Loucy (cell line): ENCODE results near the gene PNMA3.
A peak's percentile ranks its signal among the peaks of the same experiment; 100 is the strongest.

Experiments
- H2AFZ ChIP-seq: fragments of 200-600 bp; sonication (generic); 2 replicates; pipeline ENCODE4 v1.6.0; 2016; ENCODE audit warnings: antibody characterized with exemption, mild to moderate bottlenecking, low read length, moderate library complexity
- H3F3A ChIP-seq: fragments of 200-600 bp; 2 replicates; pipeline ENCODE4 v1.6.0; 2016; ENCODE audit warnings: antibody characterized with exemption, low read depth, mild to moderate bottlenecking
- H3K27me3 ChIP-seq: fragments of 200-600 bp; sonication (generic); 2 replicates; pipeline ENCODE4 v1.6.1; 2014; ENCODE audit warnings: low read length, mild to moderate bottlenecking; ENCODE audit not compliant: insufficient read depth, poor library complexity, severe bottlenecking
- H3K36me3 ChIP-seq: fragments of 200-600 bp; sonication (generic); 2 replicates; pipeline ENCODE4 v1.6.1; 2016; ENCODE audit warnings: low read length; ENCODE audit not compliant: insufficient read depth
- H3K4me1 ChIP-seq: fragments of 200-600 bp; sonication (generic); 2 replicates; pipeline ENCODE4 v1.5.1; 2014; ENCODE audit warnings: low read length, mild to moderate bottlenecking; ENCODE audit not compliant: insufficient read depth, poor library complexity, severe bottlenecking
- H3K4me2 ChIP-seq: fragments of 200-600 bp; sonication (generic); 2 replicates; pipeline ENCODE4 v1.6.0; 2014; ENCODE audit warnings: antibody characterized with exemption, low read length, low read depth, mild to moderate bottlenecking; ENCODE audit not compliant: poor library complexity, severe bottlenecking
- H3K4me3 ChIP-seq: fragments of 200-600 bp; sonication (generic); 2 replicates; pipeline ENCODE4 v1.5.1; 2014; ENCODE audit warnings: low read length, mild to moderate bottlenecking, mixed read lengths; ENCODE audit not compliant: poor library complexity, severe bottlenecking
- H3K79me2 ChIP-seq: fragments of 200-600 bp; sonication (generic); 2 replicates; pipeline ENCODE4 v1.6.1; 2014; ENCODE audit warnings: low read length; ENCODE audit not compliant: insufficient read depth
- H3K9ac ChIP-seq: fragments of 200-600 bp; sonication (generic); 2 replicates; pipeline ENCODE4 v1.6.0; 2014; ENCODE audit warnings: mild to moderate bottlenecking, low read depth, low read length, moderate library complexity; ENCODE audit not compliant: poor library complexity, severe bottlenecking
- H3K9me2 ChIP-seq: fragments of 200-600 bp; sonication (generic); replicated peaks from 2 replicates; pipeline ENCODE4 v1.6.1; 2016; ENCODE audit warnings: low read depth, low read length, mixed read lengths
- H3K9me3 ChIP-seq: fragments of 200-600 bp; sonication (generic); 2 replicates; pipeline ENCODE4 v1.6.1; 2014; ENCODE audit warnings: mild to moderate bottlenecking, antibody characterized with exemption, low read length, low read depth; ENCODE audit not compliant: insufficient read depth
- H4K20me1 ChIP-seq: fragments of 200-600 bp; sonication (generic); 2 replicates; pipeline ENCODE4 v1.6.0; 2014; ENCODE audit warnings: antibody characterized with exemption, low read length, mild to moderate bottlenecking; ENCODE audit not compliant: insufficient read depth, poor library complexity, severe bottlenecking
- EZH2phosphoT487 ChIP-seq: fragments of 200-600 bp; IDR thresholded peaks from 2 replicates; pipeline ENCODE4 v1.6.1; 2018; ENCODE audit warnings: antibody characterized with exemption, mild to moderate bottlenecking, moderate library complexity, borderline replicate concordance
- TF ChIP-seq, protein P1 (sequence below): fragments of 200-600 bp; sonication (generic); conservative IDR thresholded peaks from 2 replicates; pipeline ENCODE4 v1.5.1; 2014; ENCODE audit warnings: mild to moderate bottlenecking, antibody characterized with exemption, low read length

Gene PNMA3

DNA sequence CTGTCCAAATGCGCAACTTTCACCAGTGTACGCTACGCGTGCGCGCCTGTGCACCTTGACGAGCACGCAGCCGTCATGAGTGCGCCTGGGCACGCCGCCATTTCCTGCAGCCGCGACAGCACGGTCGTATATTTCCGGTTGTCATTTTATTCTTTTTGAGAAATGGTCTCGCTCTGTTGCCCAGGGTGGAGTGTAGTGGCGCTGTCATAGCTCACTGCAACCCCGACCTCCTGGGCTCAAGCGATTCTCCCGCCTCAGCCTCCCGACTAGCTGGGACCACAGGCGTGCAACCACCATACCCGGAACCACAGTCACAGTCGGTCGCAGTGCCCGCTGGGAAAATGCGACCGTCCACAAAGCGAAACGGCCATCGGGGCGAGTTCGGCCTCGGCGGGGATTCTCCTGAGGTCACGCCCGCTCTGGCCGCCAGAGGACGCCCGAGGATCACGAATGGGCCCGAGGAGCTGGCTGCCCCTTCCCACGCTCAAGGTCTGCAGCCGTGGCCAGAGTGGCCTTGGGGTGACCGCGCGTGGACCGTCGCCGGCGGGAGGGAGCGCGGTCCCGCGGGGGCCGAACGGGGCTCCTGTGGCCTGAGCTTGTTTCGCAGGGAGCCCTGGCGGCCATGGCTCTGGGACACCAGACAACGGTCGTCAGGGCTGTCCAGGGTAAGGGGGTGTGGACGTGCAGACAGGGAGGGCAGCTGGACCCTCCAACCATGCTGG lies 23.7 kb upstream of the PNMA3 start:
- Histone ChIP-seq H3K9me3 (no peaks in the 10 kb centered on the region), H3K4me3 (peak overlapping the region; percentile 32), H3K4me1 (no peaks in the 10 kb centered on the region), H3K36me3 (no peaks in the 10 kb centered on the region), H2AFZ (peak overlapping the region; percentile 49; the same call in 1 of the 2 replicates), H3F3A (no peaks in the 10 kb centered on the region), H3K4me2 (no peak overlapping the region), H4K20me1 (no peaks in the 10 kb centered on the region), H3K79me2 (no peaks in the 10 kb centered on the region), H3K27me3 (no peaks in the 10 kb centered on the region), H3K9ac (no peak overlapping the region), H3K9me2 (no peaks in the 10 kb centered on the region)
- no peak for TF ChIP-seq EZH2phosphoT487
- TF ChIP-seq, protein P1, sequence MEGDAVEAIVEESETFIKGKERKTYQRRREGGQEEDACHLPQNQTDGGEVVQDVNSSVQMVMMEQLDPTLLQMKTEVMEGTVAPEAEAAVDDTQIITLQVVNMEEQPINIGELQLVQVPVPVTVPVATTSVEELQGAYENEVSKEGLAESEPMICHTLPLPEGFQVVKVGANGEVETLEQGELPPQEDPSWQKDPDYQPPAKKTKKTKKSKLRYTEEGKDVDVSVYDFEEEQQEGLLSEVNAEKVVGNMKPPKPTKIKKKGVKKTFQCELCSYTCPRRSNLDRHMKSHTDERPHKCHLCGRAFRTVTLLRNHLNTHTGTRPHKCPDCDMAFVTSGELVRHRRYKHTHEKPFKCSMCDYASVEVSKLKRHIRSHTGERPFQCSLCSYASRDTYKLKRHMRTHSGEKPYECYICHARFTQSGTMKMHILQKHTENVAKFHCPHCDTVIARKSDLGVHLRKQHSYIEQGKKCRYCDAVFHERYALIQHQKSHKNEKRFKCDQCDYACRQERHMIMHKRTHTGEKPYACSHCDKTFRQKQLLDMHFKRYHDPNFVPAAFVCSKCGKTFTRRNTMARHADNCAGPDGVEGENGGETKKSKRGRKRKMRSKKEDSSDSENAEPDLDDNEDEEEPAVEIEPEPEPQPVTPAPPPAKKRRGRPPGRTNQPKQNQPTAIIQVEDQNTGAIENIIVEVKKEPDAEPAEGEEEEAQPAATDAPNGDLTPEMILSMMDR = peak; percentile 61

DNA sequence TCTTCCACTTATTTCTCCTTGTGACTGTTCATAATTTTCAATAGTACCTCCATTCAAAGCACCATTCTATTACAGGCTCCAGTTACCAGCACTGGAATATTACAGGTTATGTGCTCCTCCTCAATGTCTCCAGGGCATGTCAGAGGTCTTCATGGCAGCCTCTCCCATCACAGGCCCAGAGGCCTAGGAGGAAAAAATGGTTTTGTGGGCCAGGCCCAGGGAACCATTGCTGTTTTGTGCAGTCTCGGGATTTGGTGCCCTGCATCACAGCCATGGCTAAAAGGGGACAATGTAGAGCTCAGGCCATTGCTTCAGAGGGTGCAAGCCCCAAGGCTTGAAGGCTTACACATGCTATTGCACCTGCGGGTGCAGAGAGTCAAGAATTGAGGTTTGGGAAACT lies 7.2 kb upstream of the PNMA3 start:
- H3K9me3 ChIP-seq = no peaks in the 10 kb centered on the region
- H3K79me2 ChIP-seq = no peaks in the 10 kb centered on the region
- no peak overlapping the region for H3K4me3 ChIP-seq
- no peaks in the 10 kb centered on the region for H4K20me1 ChIP-seq
- no peaks in the 10 kb centered on the region for H3F3A ChIP-seq
- no peaks in the 10 kb centered on the region for H3K4me1 ChIP-seq
- no peak overlapping the region for H2AFZ ChIP-seq
- H3K27me3 ChIP-seq = no peaks in the 10 kb centered on the region
- H3K9ac ChIP-seq = no peak overlapping the region
- H3K36me3 ChIP-seq = no peaks in the 10 kb centered on the region
- TF ChIP-seq, protein P1 = no peak
- TF ChIP-seq EZH2phosphoT487 = no peak
- H3K4me2 ChIP-seq = no peak overlapping the region
- no peaks in the 10 kb centered on the region for H3K9me2 ChIP-seq

DNA sequence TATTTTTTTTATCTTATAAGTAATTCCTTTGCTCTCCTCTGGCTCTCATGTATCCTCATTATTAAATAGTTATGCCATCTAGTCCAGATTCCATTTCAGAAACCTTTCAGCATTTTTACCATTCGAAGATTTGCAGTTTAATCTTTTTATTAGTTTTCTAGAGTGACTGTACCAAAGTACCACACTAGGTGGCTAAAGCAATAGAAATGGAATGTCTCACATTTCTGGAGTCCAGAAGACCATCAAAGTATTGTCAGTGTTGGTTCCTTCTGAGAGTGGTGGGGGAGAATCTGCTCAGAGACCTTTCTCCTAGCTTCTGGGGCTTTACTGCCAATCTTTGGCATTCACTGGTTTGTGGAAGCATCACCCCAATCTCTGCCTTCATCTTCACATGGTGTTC lies 3.7 kb upstream of the PNMA3 start:
- H3K9me3 ChIP-seq = no peaks in the 10 kb centered on the region
- no peak overlapping the region for H3K4me2 ChIP-seq
- no peaks in the 10 kb centered on the region for H3K36me3 ChIP-seq
- no peaks in the 10 kb centered on the region for H3K27me3 ChIP-seq
- H4K20me1 ChIP-seq = no peaks in the 10 kb centered on the region
- no peaks in the 10 kb centered on the region for H3F3A ChIP-seq
- no peaks in the 10 kb centered on the region for H3K9me2 ChIP-seq
- H3K9ac ChIP-seq = no peak overlapping the region
- no peak overlapping the region for H3K4me3 ChIP-seq
- no peaks in the 10 kb centered on the region for H3K4me1 ChIP-seq
- no peak for TF ChIP-seq EZH2phosphoT487
- TF ChIP-seq, protein P1 = no peak
- H3K79me2 ChIP-seq = no peaks in the 10 kb centered on the region
- no peak overlapping the region for H2AFZ ChIP-seq
